Measurements from ENCODE around the gene MUC5AC.
A peak's percentile ranks its signal among the peaks of the same experiment; 100 is the strongest.
"Not testable (repeated sequence)": the region's sequence is repeated elsewhere in the genome, so short reads cannot be mapped to it uniquely, and the experiment has no call there.

MUC5AC gene

GRCh38 chr11:1199241-1199750 lies 41.5 kb downstream of the MUC5AC start:
- DNase-seq = no peak

- no peak for DNase-seq
Observed at GRCh38 chr11:1199751-1200610, 42.2 kb downstream of the MUC5AC start.

- no peak for DNase-seq
Observed at GRCh38 chr11:1200611-1201191, 42.9 kb downstream of the MUC5AC start.

GRCh38 chr11:1201395-1202153 lies 43.8 kb downstream of the MUC5AC start:
- no peak for DNase-seq

- DNase-seq = no peak
Observed at GRCh38 chr11:1202154-1202775, 44.5 kb downstream of the MUC5AC start.

- peak; percentile 43 for DNase-seq
Observed at GRCh38 chr11:1202776-1203504, 45.2 kb downstream of the MUC5AC start.

- DNase-seq = no peak
Observed at GRCh38 chr11:1203505-1204271, 45.9 kb downstream of the MUC5AC start.

GRCh38 chr11:1204381-1205101 lies 46.8 kb downstream of the MUC5AC start:
- no peak for DNase-seq

GRCh38 chr11:1205121-1205986 lies 47.6 kb downstream of the MUC5AC start:
- DNase-seq = no peak

GRCh38 chr11:1205987-1206331 lies 48.2 kb downstream of the MUC5AC start:
- DNase-seq = no peak

GRCh38 chr11:1206391-1207271 lies 48.9 kb downstream of the MUC5AC start:
- no peak for DNase-seq

- DNase-seq = no peak
Observed at GRCh38 chr11:1207401-1208143, 49.8 kb downstream of the MUC5AC start.

- DNase-seq = no peak
Observed at GRCh38 chr11:1208144-1208393, 50.3 kb downstream of the MUC5AC start.

- DNase-seq = no peak
Observed at GRCh38 chr11:1208394-1209261, 50.9 kb downstream of the MUC5AC start.

GRCh38 chr11:1209371-1210057 lies 51.8 kb downstream of the MUC5AC start:
- no peak for DNase-seq

GRCh38 chr11:1211838-1212237 lies 54.1 kb downstream of the MUC5AC start:
- no peak for DNase-seq

GRCh38 chr11:1215826-1216225 lies 58.1 kb downstream of the MUC5AC start:
- not testable (repeated sequence) for DNase-seq
